Muscle of leg (tissue), 11 donors: ENCODE data around the gene PMP22. TPM values are rescaled to one million over a fixed set of nuclear protein-coding genes. Genes with fewer than 3 reads are reported as not detected.
A peak's percentile ranks its signal among the peaks of the same experiment; 100 is the strongest.

Experiments used
- DNase-seq: peaks from one replicate; pipeline ENCODE4 v3.0.0; 2013
- H3K27ac ChIP-seq: one replicate; pipeline ENCODE4 v1.5.1; 2013; ENCODE audit warnings: mild to moderate bottlenecking, low read length, control low read depth
- H3K27me3 ChIP-seq: one replicate; pipeline ENCODE4 v1.6.1; 2013; ENCODE audit warnings: low read length; ENCODE audit not compliant: control insufficient read depth, insufficient read depth
- H3K36me3 ChIP-seq: one replicate; pipeline ENCODE4 v1.6.1; 2013; ENCODE audit warnings: low read length; ENCODE audit not compliant: control insufficient read depth, insufficient read depth
- H3K4me1 ChIP-seq: one replicate; pipeline ENCODE4 v1.6.1; 2013; ENCODE audit warnings: low read length; ENCODE audit not compliant: control insufficient read depth, insufficient read depth
- H3K4me3 ChIP-seq: one replicate; pipeline ENCODE4 v1.5.1; 2013; ENCODE audit warnings: low read length, control low read depth
- H3K9me3 ChIP-seq: replicated peaks from 2 replicates; pipeline ENCODE4 v1.6.1; 2013; ENCODE audit warnings: low read depth, low read length; ENCODE audit not compliant: control insufficient read depth
- WGBS: methylation state at CpG from one replicate; pipeline ENCODE4 v1.1.5; 2013; ENCODE audit warnings: missing lambda C conversion rate; ENCODE audit not compliant: insufficient coverage; 5-methylcytosine and 5-hydroxymethylcytosine counted together
- polyA plus RNA-seq, 8 donors: library from polyadenylated mRNA; unstranded; fragments of 120-200 nt; gene quantifications; one replicate each; pipeline versions ENCODE4 v1.2.1 to v1.2.3, GENCODE V29; 2013; ENCODE audit warnings: inconsistent platforms in 1 of 8, low replicate concordance in 1 of 8; ENCODE audit not compliant: insufficient read length in 8 of 8, insufficient read depth in 1 of 8
- total RNA-seq: library from RNA; stranded (reverse); fragments of 120-200 nt; gene quantifications from one replicate; pipeline ENCODE4 v1.2.4, GENCODE V29; 2013

Gene PMP22
- total and polyA plus RNA-seq, 9 donors = 125 to 256 (median 211) TPM

- WGBS = 100% methylated on average over 2 of the region's 5 CpGs
- H3K27ac ChIP-seq = peak overlapping the region; percentile 83
Observed at GRCh38 chr17:15184872-15185624, 80.1 kb downstream of the PMP22 start.

GRCh38 chr17:15181816-15182215, 83.3 kb downstream of the PMP22 start:
- no CpG with 5 or more reads among the region's 6 CpGs for WGBS
- H3K36me3 ChIP-seq = no peaks in the 10 kb centered on the region
- H3K9me3 ChIP-seq = no peaks in the 10 kb centered on the region
- H3K4me3 ChIP-seq = no peak overlapping the region
- no peaks in the 10 kb centered on the region for H3K27me3 ChIP-seq
- no peak for DNase-seq
- no peak overlapping the region for H3K27ac ChIP-seq
- peaks cover 19% of the 10 kb centered on the region for H3K4me1 ChIP-seq

More at GRCh38 chr17:15184872-15185624, 80.1 kb downstream of the PMP22 start:
- H3K4me1 ChIP-seq = peaks cover 19% of the 10 kb centered on the region
- no peaks in the 10 kb centered on the region for H3K9me3 ChIP-seq
- no peaks in the 10 kb centered on the region for H3K27me3 ChIP-seq
- DNase-seq = no peak
- no peak overlapping the region for H3K4me3 ChIP-seq
- no peaks in the 10 kb centered on the region for H3K36me3 ChIP-seq

- peaks cover 14% of the 10 kb centered on the region for H3K4me1 ChIP-seq
- H3K27ac ChIP-seq = no peak overlapping the region
- H3K36me3 ChIP-seq = no peaks in the 10 kb centered on the region
- 93% methylated on average over 4 of the region's 8 CpGs for WGBS
- no peak overlapping the region for H3K4me3 ChIP-seq
- DNase-seq = no peak
- H3K27me3 ChIP-seq = no peaks in the 10 kb centered on the region
- no peaks in the 10 kb centered on the region for H3K9me3 ChIP-seq
Observed at GRCh38 chr17:15181333-15181732, 83.8 kb downstream of the PMP22 start.

GRCh38 chr17:15180121-15180561, 85.0 kb downstream of the PMP22 start:
- Histone ChIP-seq H3K36me3 (no peaks in the 10 kb centered on the region), H3K27me3 (no peaks in the 10 kb centered on the region), H3K4me3 (no peak overlapping the region), H3K27ac (no peak overlapping the region), H3K4me1 (peaks cover 11% of the 10 kb centered on the region), H3K9me3 (no peaks in the 10 kb centered on the region)
- no peak for DNase-seq
- WGBS = 56% methylated on average over 6 of the region's 8 CpGs

Other genes with a start within 250 kb of the PMP22 start
- 1.9 TPM for gene TEKT3, start 76.3 kb upstream of the PMP22 start, total RNA-seq
- gene TEKT3, start 76.3 kb upstream of the PMP22 start, polyA plus RNA-seq = 1 to 10 TPM; 1.0 to 2.7 (median 1.1) TPM
- gene CDRT4, start 202.3 kb upstream of the PMP22 start, total RNA-seq = 4.0 TPM
- 1 to 10 TPM in 7 of 8 donors, under 1 TPM in 1; 0.57 to 7.8 (median 2.0) TPM for gene CDRT4, start 202.3 kb upstream of the PMP22 start, polyA plus RNA-seq